HepG2 (cell line): ENCODE data around the gene BMPR2. TPM values are rescaled to one million over a fixed set of nuclear protein-coding genes. Genes with fewer than 3 reads are reported as not detected.

Experiments
- DBP ChIP-seq: sonication (generic); formaldehyde crosslinking; IDR thresholded peaks from 2 replicates; pipeline ENCODE4 v1.4.0; 2020; ENCODE audit warnings: missing genetic modification reagents; ENCODE audit errors: not compliant biosample characterization
- EEA1 ChIP-seq: sonication (generic); formaldehyde crosslinking; IDR thresholded peaks from 2 replicates; pipeline ENCODE4 v1.5.1; 2020; ENCODE audit warnings: mild to moderate bottlenecking, missing genetic modification reagents, borderline replicate concordance
- GMEB2 ChIP-seq: IDR thresholded peaks from 2 replicates; pipeline ENCODE4 v1.6.1; 2016; ENCODE audit warnings: missing biosample characterization, missing genetic modification reagents, low read depth
- KLF16 ChIP-seq, 2 experiments: sonication (generic) in 1 of 2; formaldehyde crosslinking in 1 of 2; IDR thresholded peaks; 2 replicates each; pipeline versions ENCODE4 v1.6.1 to v1.8.0; 2016 to 2023; ENCODE audit warnings: missing genetic modification reagents in 2 of 2, missing compliant biosample characterization in 1 of 2
- SSRP1 ChIP-seq: IDR thresholded peaks from 2 replicates; pipeline ENCODE4 v1.6.1; 2016; ENCODE audit warnings: control low read depth
- ZBTB33 ChIP-seq: sonication (generic); formaldehyde crosslinking; IDR thresholded peaks from 2 replicates; pipeline ENCODE4 v1.4.0; 2020; ENCODE audit warnings: missing genetic modification reagents
- ZBTB7B ChIP-seq: sonication (generic); formaldehyde crosslinking; IDR thresholded peaks from 2 replicates; pipeline ENCODE4 v1.4.0; 2020; ENCODE audit warnings: missing genetic modification reagents
- ZNF407 ChIP-seq: sonication (generic); formaldehyde crosslinking; IDR thresholded peaks from one replicate; pipeline ENCODE4 v1.5.1; 2020; ENCODE audit warnings: mild to moderate bottlenecking, missing genetic modification reagents; ENCODE audit errors: not compliant biosample characterization
- ZNF552 ChIP-seq: sonication (generic); formaldehyde crosslinking; IDR thresholded peaks from 2 replicates; pipeline ENCODE4 v1.9.0; 2022; ENCODE audit warnings: missing genetic modification reagents, mild to moderate bottlenecking, borderline replicate concordance
- ZNF564 ChIP-seq: sonication (generic); formaldehyde crosslinking; IDR thresholded peaks from 2 replicates; pipeline ENCODE4 v1.8.1; 2023; ENCODE audit warnings: mild to moderate bottlenecking, missing genetic modification reagents
- ZNF570 ChIP-seq: sonication (generic); formaldehyde crosslinking; IDR thresholded peaks from 2 replicates; pipeline ENCODE4 v1.4.0; 2020; ENCODE audit warnings: mild to moderate bottlenecking, missing genetic modification reagents, borderline replicate concordance
- ZNF776 ChIP-seq: sonication (generic); formaldehyde crosslinking; IDR thresholded peaks from 2 replicates; pipeline ENCODE4 v1.4.0; 2020; ENCODE audit warnings: mild to moderate bottlenecking, missing genetic modification reagents
- polyA plus RNA-seq, 8 experiments: library from polyadenylated mRNA; depleted of rRNA in 3 of 8; stranded (reverse) in 7 of 8; unstranded in 1 of 8; fragments of >200 nt; fragmentation: Illumina TruSeq in 4 of 8; extraction: Trizol in 4 of 8; gene quantifications; 2 replicates each; pipeline versions ENCODE4 v1.2.1 to v1.2.3, GENCODE V29; 2011 to 2016; ENCODE audit warnings: low read depth in 4 of 8, missing spikeins in 1 of 8, mixed read lengths in 1 of 8; ENCODE audit not compliant: insufficient read depth in 1 of 8
- total RNA-seq, 5 experiments: library from RNA; depleted of rRNA; stranded (reverse); fragments of >200 nt; fragmentation: Illumina TruSeq; extraction: Trizol; gene quantifications; 2 replicates each; pipeline ENCODE4 v1.2.3, GENCODE V29; 2016; ENCODE audit warnings: low read depth in 1 of 5

Gene BMPR2
- total and polyA plus RNA-seq, 2 of the 13 experiments (the other 11 are each of a cell fraction or from before 2014, with no cell fraction given) = 5.5 to 10.3 TPM

- TF ChIP-seq ZBTB33 (CRISPR knock-in tag) (peak; percentile 49; the same call in 1 of the 2 replicates), GMEB2 (CRISPR knock-in tag) (no peak), EEA1 (no peak), SSRP1 (CRISPR knock-in tag) (peak; percentile 96), KLF16 (CRISPR knock-in tag; IDR thresholded peaks at IDR 0.05) (peak in 1 of 2 experiments; percentile 85; a peak in 2 of 4 replicates), ZNF552 (CRISPR knock-in tag) (no peak), DBP (CRISPR knock-in tag) (no peak), ZBTB7B (CRISPR knock-in tag) (peak; percentile 91), ZNF564 (0 out of 2 replicates have a peak, but pooled peaks have one; percentile 21), ZNF776 (CRISPR knock-in tag) (no peak), ZNF570 (no peak), ZNF407 (peak; percentile 86)
Observed at GRCh38 chr2:202588647-202589581, 212.8 kb downstream of the BMPR2 start (continued).
